ENCODE data around the gene ACR. TPM values are rescaled to one million over a fixed set of nuclear protein-coding genes. Genes with fewer than 3 reads are reported as not detected.

The ACR gene
- total and polyA plus RNA-seq, 2 of the 13 experiments (the other 11 are each of a cell fraction or from before 2014, with no cell fraction given) = 0.15 TPM; not detected in 1

DNA sequence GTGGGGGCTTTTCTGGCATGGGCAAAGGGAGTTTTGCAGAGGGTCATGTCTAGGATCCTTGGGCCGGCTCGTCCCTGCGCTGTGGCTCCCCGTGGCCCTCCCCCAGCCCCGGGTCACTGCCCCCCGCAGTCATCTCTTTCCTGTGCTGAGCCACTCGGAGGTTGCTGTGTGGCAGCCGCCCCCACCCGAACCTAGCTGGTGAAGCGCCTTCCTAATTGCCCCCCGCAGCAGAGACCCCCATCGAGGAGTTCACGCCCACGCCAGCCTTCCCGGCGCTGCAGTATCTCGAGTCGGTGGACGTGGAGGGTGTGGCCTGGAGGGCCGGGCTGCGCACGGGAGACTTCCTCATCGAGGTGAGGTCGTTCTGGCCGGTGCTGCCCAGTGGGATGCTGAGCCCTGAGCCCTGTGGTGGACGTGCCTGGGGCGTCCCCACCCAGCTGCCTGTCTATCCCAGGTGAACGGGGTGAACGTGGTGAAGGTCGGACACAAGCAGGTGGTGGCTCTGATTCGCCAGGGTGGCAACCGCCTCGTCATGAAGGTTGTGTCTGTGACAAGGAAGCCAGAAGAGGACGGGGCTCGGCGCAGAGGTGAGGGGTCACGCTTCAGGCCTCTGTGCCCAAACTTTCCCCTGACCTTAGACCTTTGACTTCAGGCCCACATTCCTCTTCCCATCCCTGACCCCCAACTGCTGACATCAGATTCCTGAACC is 33.3 kb upstream of the ACR start (continued):
- TF ChIP-seq, protein P1, sequence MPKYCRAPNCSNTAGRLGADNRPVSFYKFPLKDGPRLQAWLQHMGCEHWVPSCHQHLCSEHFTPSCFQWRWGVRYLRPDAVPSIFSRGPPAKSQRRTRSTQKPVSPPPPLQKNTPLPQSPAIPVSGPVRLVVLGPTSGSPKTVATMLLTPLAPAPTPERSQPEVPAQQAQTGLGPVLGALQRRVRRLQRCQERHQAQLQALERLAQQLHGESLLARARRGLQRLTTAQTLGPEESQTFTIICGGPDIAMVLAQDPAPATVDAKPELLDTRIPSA (CRISPR knock-in tag; IDR thresholded peaks at IDR 0.05; ENCODE audit: borderline replicate concordance) = no peak
- no peak for TF ChIP-seq KDM3A (CRISPR knock-in tag; IDR thresholded peaks at IDR 0.05; ENCODE audit: low read depth)
- TF ChIP-seq JUND (CRISPR knock-in tag; IDR thresholded peaks at IDR 0.05) = no peak
- no peak for TF ChIP-seq HNRNPLL (IDR thresholded peaks at IDR 0.05; ENCODE audit: low read depth, low read length, poor library complexity, severe bottlenecking)
- TF ChIP-seq ZNF576 (CRISPR knock-in tag; IDR thresholded peaks at IDR 0.05) = no peak
- TF ChIP-seq GTF3A (CRISPR knock-in tag; conservative IDR thresholded peaks at IDR 0.05) = no peak
- TF ChIP-seq, protein P2, sequence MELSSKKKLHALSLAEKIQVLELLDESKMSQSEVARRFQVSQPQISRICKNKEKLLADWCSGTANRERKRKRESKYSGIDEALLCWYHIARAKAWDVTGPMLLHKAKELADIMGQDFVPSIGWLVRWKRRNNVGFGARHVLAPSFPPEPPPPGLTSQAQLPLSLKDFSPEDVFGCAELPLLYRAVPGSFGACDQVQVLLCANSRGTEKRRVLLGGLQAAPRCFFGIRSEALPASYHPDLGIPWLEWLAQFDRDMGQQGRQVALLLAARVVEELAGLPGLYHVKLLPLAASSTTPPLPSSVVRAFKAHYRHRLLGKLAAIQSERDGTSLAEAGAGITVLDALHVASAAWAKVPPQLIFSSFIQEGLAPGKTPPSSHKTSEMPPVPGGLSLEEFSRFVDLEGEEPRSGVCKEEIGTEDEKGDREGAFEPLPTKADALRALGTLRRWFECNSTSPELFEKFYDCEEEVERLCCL (CRISPR knock-in tag; IDR thresholded peaks at IDR 0.05; ENCODE audit: borderline replicate concordance) = no peak
- no peak for TF ChIP-seq CBX2 (IDR thresholded peaks at IDR 0.05; ENCODE audit: low read depth, low read length)
- no peak for TF ChIP-seq CBX2 (CRISPR knock-in tag; IDR thresholded peaks at IDR 0.05; ENCODE audit: low read depth)
- TF ChIP-seq MXI1 (IDR thresholded peaks at IDR 0.05; ENCODE audit: borderline replicate concordance, low read depth, low read length) = no peak
- no peak for TF ChIP-seq DNMT3B (CRISPR knock-in tag; conservative IDR thresholded peaks at IDR 0.05)
- TF ChIP-seq KLF12 (CRISPR knock-in tag; IDR thresholded peaks at IDR 0.05; ENCODE audit: borderline replicate concordance) = no peak
- TF ChIP-seq CCAR2 (optimal IDR thresholded peaks at IDR 0.05; ENCODE audit: low read depth, low read length) = no peak
- TF ChIP-seq FOXC1 (CRISPR knock-in tag; IDR thresholded peaks at IDR 0.05; ENCODE audit: borderline replicate concordance) = no peak
- TF ChIP-seq ZBTB4 (CRISPR knock-in tag; IDR thresholded peaks at IDR 0.05; ENCODE audit: borderline replicate concordance) = no peak

All from HepG2 (cell line).